Thoracic aorta (tissue), 2 donors: Measurements from ENCODE around the gene PCBP3. TPM values are rescaled to one million over a fixed set of nuclear protein-coding genes. Genes with fewer than 3 reads are reported as not detected.

Experiments used
- ATAC-seq: fragments of 150-250 bp; one replicate; pipeline ENCODE4 v1.8.0; 2017; ENCODE audit warnings: low read depth; ENCODE audit not compliant: insufficient number of reproducible peaks, low FRiP score
- DNase-seq: peaks from one replicate; pipeline ENCODE4 v3.0.0-alpha.2; 2020; ENCODE audit warnings: low spot score
- H3K27ac ChIP-seq, 2 donors: fragments of 200-600 bp; sonication (generic); 1 replicate in 1 of 2; 2 replicates in 1 of 2; pipeline ENCODE4 v1.5.1; 2016; ENCODE audit warnings: mild to moderate bottlenecking in 2 of 2, moderate library complexity in 2 of 2
- H3K27me3 ChIP-seq: fragments of 200-600 bp; sonication (generic); replicated peaks from 2 replicates; pipeline ENCODE4 v1.6.0; 2016; ENCODE audit warnings: mild to moderate bottlenecking; ENCODE audit not compliant: insufficient read depth
- H3K36me3 ChIP-seq: fragments of 200-600 bp; sonication (generic); one replicate; pipeline ENCODE4 v1.5.1; 2016
- H3K4me1 ChIP-seq, 2 donors: fragments of 200-600 bp; sonication (generic); 1 replicate in 1 of 2; 2 replicates in 1 of 2; pipeline versions ENCODE4 v1.5.1 to v1.6.0; 2016; ENCODE audit warnings: low read depth in 2 of 2, mild to moderate bottlenecking in 1 of 2; ENCODE audit not compliant: control insufficient read depth in 1 of 2
- H3K4me3 ChIP-seq: fragments of 200-600 bp; sonication (generic); 2 replicates; pipeline ENCODE4 v1.5.1; 2016; ENCODE audit warnings: mild to moderate bottlenecking
- H3K9me3 ChIP-seq: fragments of 200-600 bp; sonication (generic); 2 replicates; pipeline ENCODE4 v1.5.1; 2016
- CTCF ChIP-seq: fragments of 200-600 bp; sonication (generic); IDR thresholded peaks from one replicate; pipeline ENCODE4 v1.5.1; 2019; ENCODE audit warnings: antibody characterized with exemption
- total RNA-seq, 2 donors: library from RNA; depleted of rRNA; stranded (reverse); fragments of >200 nt; gene quantifications; one replicate each; pipeline versions ENCODE4 v1.1.0 to v1.2.3, GENCODE V29; 2016

PCBP3 gene
- total RNA-seq, 2 donors from 2014 or later = 4.5 to 28.4 TPM

- H3K9me3 ChIP-seq = no peaks in the 10 kb centered on the region
- H3K27me3 ChIP-seq = no peaks in the 10 kb centered on the region
- no peak overlapping the region for H3K4me3 ChIP-seq
- no peak for ATAC-seq
- no peak for TF ChIP-seq CTCF
- H3K27ac ChIP-seq = no peak overlapping the region
- H3K4me1 ChIP-seq = peaks cover 0 to 3% of the 10 kb centered on the region in 2 donors
- no peak for DNase-seq
- no peaks in the 10 kb centered on the region for H3K36me3 ChIP-seq
Observed at GRCh38 chr21:45827881-45828579, 184.5 kb downstream of the PCBP3 start.

GRCh38 chr21:45828580-45829570 is 185.3 kb downstream of the PCBP3 start:
- H3K27me3 ChIP-seq = no peaks in the 10 kb centered on the region
- no peak for TF ChIP-seq CTCF
- H3K36me3 ChIP-seq = no peaks in the 10 kb centered on the region
- ATAC-seq = no peak
- peaks cover 0 to 11% of the 10 kb centered on the region in 2 donors for H3K4me1 ChIP-seq
- no peak overlapping the region for H3K4me3 ChIP-seq
- no peak for DNase-seq
- no peak overlapping the region for H3K27ac ChIP-seq
- H3K9me3 ChIP-seq = no peaks in the 10 kb centered on the region

GRCh38 chr21:45829668-45830067 is 186.1 kb downstream of the PCBP3 start:
- H3K27ac ChIP-seq = no peak overlapping the region
- peaks cover 0 to 11% of the 10 kb centered on the region in 2 donors for H3K4me1 ChIP-seq
- H3K27me3 ChIP-seq = no peaks in the 10 kb centered on the region
- TF ChIP-seq CTCF = no peak
- ATAC-seq (no peak), DNase-seq (no peak)
- H3K36me3 ChIP-seq = no peaks in the 10 kb centered on the region
- no peak overlapping the region for H3K4me3 ChIP-seq
- no peaks in the 10 kb centered on the region for H3K9me3 ChIP-seq

DNA sequence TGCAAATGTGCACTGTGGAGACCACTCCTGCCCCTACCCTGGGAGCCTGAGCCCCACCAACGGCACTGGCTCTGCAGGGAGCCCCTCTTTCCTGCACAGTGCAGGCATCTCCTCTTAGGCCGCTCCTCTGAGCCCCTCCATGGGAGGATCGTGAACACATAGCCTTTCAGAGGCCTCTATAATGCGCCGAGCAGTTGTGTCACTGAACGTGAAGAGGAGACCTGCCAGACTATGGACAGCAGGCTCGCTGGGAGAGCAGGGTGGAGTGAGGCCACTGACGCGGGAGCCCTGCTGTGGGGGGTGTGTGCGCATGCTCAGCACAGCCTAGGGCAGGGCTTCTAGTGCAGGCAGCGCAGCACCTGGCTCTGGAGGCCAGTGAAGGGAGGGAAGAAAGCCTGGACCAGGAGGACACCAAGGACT is 186.7 kb downstream of the PCBP3 start:
- no peak overlapping the region for H3K27ac ChIP-seq
- DNase-seq = no peak
- no peaks in the 10 kb centered on the region for H3K9me3 ChIP-seq
- no peaks in the 10 kb centered on the region for H3K27me3 ChIP-seq
- no peaks in the 10 kb centered on the region for H3K36me3 ChIP-seq
- TF ChIP-seq CTCF = no peak
- no peak overlapping the region for H3K4me3 ChIP-seq
- H3K4me1 ChIP-seq = peaks cover 0 to 11% of the 10 kb centered on the region in 2 donors
- ATAC-seq = no peak

- H3K4me1 ChIP-seq = peaks cover 0 to 11% of the 10 kb centered on the region in 2 donors
- H3K9me3 ChIP-seq = no peaks in the 10 kb centered on the region
- H3K27ac ChIP-seq = no peak overlapping the region
- no peak overlapping the region for H3K4me3 ChIP-seq
- TF ChIP-seq CTCF = no peak
- no peaks in the 10 kb centered on the region for H3K36me3 ChIP-seq
- ATAC-seq (no peak), DNase-seq (no peak)
- H3K27me3 ChIP-seq = no peaks in the 10 kb centered on the region
Observed at GRCh38 chr21:45830720-45831366, 187.3 kb downstream of the PCBP3 start.
